HG03558 (cell line): ENCODE measurements around the gene FGL2.
"Not testable (repeated sequence)": the region's sequence is repeated elsewhere in the genome, so short reads cannot be mapped to it uniquely, and the experiment has no call there.

Source experiments
- ATAC-seq: cut with Tn5 transposase; IDR thresholded peaks from one replicate; pipeline ENCODE4 v1.9.1; 2021; ENCODE audit warnings: moderate number of reproducible peaks; ENCODE audit not compliant: unreplicated experiment; ENCODE audit errors: extremely low read depth

The FGL2 gene

GRCh38 chr7:77216181-77216845 lies 16.7 kb upstream of the FGL2 start:
- ATAC-seq = no peak

DNA sequence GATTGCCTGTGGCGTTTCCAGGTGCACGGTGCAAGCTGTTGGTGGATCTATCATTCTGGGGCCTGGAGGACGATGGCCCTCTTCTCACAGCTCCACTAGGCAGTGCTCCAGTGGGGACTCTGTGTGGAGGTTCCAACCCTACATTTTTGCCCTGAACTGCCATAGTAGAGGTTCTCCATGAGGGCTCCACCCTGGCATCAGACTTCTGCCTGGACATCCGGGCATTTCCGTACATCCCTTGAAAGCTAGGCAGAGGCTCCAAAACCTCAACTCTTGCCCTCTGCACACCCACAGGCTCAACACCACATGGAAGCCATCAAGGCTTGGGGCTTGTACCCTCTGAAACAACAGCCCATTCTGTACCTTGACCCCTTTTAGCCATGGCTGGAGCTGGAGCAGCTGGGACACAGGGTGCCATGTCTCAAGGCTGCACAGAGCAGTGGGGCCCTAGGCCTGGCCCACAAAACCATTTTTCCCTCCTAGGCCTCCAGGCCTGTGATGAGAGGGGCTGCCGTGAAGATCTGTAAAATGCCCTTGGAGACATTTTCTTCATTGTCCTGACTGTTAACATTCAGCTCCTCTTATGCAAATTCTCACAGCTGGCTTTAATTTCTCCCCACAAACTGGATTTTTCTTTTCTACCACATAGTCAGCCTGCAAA lies 10.0 kb upstream of the FGL2 start:
- ATAC-seq = no peak

DNA sequence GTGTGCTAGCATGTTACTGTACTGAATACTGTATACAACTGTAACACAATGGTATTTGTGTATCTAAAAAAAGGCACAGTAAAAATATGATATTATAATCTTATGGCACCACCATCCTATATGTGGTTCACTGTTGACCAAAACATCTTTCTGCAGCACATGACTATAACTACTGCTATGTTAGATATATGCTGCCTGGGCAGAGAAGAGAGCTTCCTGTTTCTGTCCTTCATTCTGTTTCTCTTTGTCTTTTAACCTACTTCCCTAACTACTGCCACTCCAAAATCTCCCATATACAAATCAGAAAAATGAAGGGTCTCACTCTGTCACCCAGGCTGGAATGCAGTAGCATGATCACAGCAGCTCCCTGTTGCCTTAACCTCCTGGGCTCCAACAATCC lies 8.8 kb upstream of the FGL2 start:
- no peak for ATAC-seq

GRCh38 chr7:77205706-77206105 lies 6.1 kb upstream of the FGL2 start:
- no peak for ATAC-seq

DNA sequence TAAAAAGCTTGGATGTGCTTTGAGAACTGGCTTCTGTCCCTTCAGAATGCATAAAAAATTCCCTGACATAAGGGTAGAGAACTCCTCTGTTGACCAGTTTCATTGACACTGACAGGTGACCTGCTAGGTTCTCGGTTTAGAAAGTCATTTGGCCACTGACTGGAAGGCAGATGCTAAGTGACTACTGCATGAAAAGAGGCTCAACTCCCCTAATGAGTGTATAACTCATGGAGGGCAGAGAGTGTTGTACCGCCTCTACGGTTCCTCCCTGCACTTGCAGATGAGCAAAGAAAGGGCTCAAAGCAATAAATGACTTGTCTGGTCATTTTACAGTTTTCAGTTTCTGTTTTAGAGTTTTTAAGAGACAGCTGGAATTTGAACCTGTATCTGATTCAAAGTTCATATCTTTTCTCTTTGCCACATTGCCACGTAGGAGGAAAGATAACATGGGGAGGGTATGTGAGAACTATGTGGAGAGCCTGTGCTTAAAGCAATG lies 2.9 kb upstream of the FGL2 start:
- peak; percentile 92 for ATAC-seq

DNA sequence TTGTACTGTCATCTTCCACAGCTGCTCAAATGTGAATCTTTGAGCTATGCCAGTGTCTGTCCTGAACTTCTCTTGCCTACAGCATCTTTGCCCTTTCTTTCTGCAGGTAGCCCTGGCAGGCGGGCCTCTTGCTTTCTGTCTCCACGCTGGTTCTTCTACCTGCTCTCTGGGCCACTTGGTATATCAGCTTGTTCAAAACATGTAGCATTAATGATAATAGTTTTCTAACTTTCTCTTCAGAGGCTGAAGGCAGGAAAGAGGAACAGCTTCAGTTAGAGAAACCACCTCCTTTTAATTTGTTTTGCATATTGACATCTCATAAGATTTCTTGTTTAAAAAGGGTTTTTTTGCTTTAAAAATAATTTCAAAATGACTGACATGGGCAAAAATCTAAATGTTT lies 923 bp upstream of the FGL2 start:
- ATAC-seq = no peak

GRCh38 chr7:77197141-77197540 lies 2.5 kb downstream of the FGL2 start:
- ATAC-seq = no peak

- no peak for ATAC-seq
Observed at GRCh38 chr7:77188731-77189437, 10.7 kb downstream of the FGL2 start.

DNA sequence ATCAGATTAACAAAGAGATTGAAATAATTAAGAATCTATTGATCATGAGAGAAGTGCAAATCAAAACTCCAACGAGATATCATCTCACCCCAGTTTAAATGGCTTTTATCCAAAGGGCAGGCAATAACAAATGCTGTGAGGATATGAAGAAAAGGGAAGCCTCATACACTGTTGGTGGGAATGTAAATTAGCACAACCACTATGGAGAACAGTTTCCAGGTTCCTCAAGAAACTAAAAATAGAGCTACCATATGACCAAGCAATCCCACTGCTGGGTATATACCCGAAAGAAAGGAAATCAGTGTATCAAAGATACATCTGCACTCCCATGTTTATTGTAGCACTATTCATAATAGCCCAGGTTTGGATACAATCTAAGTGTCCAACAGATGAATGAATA lies 13.8 kb downstream of the FGL2 start:
- no peak for ATAC-seq

DNA sequence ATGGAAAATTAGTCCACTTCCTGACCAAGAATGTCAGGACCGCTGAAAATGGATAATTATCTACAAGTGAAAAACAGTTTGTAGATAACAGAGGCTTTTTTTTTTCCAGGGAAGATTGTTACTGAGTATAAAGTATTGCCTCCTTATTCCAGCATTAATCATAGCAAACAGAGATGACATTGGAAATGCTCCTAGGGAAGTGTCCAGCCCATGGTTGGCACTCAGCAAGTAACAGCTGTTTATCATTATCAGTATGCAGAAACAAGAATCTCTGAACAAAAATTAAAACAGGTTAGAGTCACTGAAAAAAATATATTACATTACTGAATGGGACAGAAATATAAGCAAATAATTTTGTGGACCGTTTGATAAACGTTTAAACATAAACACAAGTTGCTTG lies 14.6 kb downstream of the FGL2 start:
- ATAC-seq = no peak

DNA sequence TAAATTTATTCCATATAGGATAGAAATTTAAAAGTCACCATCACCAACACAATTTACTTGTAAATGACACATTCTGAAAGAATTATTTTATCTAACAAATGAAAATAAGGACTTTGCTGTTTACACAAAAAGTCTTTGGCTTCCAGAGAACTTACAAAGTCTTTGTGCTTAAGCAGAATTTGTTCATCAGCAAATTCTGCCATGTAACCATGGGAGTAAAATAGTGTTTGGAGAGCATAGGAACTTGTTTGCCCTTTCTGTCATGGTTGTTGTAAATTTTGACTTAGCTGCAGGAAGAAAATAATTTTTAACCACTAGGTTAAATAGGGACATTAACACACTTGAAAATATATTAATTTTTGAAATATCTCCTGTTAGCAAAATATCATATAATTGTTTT lies 15.2 kb downstream of the FGL2 start:
- no peak for ATAC-seq

GRCh38 chr7:77182261-77182660 lies 17.4 kb downstream of the FGL2 start:
- no peak for ATAC-seq

- ATAC-seq = no peak
Observed at GRCh38 chr7:77181734-77182133, 17.9 kb downstream of the FGL2 start.

DNA sequence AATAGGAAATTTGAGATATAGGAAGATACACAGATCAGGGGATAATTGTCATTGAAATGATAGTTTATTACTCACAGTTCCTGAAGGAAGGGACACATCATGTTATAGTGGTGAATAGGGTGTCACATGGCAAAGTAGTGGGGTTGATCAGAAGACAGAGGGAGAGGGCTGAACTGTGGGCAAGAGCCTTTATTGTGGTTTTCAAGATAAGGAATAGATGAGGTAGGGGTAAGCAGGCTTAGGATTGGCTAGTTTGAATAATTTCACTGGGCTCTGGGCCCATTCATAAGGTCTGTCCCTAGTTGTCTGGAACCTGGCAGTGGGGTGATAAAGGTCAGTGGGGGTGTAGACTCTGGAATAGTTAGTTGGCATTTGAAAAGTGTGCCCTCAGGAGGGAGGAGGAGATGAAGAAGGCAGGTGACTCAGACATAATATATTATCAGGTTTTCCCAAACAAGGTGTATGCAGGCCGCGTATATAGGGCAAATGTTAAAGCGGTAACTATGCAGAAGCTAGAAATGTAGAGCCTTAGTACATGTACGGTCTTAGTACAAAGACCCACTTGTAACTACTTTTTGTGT lies 18.5 kb downstream of the FGL2 start:
- ATAC-seq = no peak

- not testable (repeated sequence) for ATAC-seq
Observed at GRCh38 chr7:77178024-77178423, 21.6 kb downstream of the FGL2 start.

GRCh38 chr7:77177321-77177904 lies 22.2 kb downstream of the FGL2 start:
- ATAC-seq = not testable (repeated sequence)

DNA sequence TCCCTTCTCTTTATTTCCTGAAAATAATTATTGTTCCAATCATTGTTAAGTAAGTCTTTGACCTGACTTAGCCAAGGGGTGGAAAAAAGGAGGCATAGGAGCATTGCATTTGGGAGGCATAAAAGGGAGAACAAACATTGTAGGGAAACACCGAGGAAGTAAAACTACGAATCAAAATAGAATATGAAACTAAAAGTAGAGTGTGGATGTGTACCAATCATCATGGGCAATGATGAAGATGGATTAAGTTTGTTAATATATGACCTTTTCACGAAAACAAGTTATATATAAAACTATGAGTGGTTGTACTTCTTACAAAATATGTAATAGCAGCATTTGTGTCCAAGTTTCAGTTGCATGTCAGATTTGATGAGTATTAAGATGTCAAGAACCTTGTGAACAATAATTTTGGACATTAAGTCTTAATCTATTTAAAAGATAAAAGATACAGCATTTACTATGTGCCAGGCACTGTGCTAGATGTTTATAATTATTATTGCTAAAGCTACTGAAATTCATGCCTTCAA lies 24.3 kb downstream of the FGL2 start:
- ATAC-seq = peak; percentile 65

DNA sequence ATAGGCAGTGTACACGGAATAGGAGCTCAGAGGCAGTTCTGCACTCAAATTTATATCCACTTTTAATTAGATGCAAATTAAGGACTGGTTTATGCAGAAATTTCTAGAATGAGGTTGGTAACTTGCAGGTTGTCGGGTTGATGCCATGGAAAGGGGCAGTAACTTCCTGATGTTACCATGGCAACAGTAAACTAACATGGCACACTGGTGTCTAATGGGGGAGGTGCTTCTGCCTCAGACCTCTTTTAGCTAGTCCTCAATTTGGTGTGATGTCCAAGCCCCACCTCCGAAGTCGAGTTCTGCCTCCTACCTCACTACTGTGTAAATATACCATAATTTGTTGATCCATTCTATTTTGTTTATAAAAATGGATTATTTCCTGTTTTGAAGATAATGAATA lies 25.2 kb downstream of the FGL2 start:
- ATAC-seq = not testable (repeated sequence)

DNA sequence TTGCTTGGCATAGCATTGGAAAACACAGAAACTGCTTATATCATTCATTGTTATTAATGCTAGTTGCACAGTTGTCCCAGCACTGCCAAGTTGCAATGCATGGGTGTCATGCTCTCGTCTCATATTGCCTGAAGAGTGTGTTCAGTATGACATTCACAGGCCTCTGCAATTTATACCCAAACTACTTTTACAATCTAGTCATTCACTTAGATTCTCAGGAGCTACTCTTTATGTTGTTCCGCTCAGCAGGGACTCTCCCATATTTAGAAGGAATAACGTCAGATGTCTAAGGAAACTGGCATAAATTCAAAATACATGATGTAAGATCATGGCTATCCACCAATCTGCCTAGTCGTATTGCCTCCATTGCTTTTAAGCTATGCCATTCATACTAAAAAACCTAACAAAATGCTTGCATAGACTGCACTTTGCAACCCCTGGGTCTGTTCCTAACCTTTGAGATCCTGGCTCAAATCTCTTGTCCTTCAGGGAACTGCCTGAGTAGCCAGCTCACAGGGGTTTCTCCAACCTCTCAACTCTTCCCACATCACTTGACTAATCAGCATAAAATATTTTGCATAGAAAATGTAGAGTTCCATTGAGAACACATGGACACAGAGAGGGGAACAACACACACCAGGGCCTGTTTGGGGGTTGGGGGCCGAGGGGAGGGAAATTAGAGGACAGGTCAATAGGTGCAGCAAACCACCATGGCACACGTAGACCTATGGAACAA lies 27.0 kb downstream of the FGL2 start:
- not testable (repeated sequence) for ATAC-seq

DNA sequence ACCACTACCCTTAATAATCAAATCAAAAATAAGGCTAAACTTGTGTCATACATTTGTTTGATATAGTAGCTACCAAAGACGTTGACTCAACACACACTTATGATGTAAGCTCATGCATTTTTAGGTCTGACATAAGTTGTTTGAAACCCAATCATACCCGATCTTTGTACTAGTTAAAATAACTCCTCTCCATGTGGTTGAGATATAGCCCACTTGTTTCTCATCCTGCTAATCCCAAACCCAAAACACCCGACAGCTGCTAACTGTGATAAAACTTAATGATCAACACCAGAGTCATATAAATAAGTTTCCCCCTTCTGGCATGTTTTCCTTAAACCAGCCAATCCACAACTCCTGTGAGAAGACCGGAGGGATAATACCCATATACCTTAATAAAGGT lies 28.5 kb downstream of the FGL2 start:
- not testable (repeated sequence) for ATAC-seq
